Activated CD4-positive, alpha-beta T cell treated with anti-CD3 and anti-CD28 coated beads for 36 hours (primary cell): ENCODE data around the gene CAVIN1. TPM values are rescaled to one million over a fixed set of nuclear protein-coding genes. Genes with fewer than 3 reads are reported as not detected.
A peak's percentile ranks its signal among the peaks of the same experiment; 100 is the strongest.
"Not testable (repeated sequence)": the region's sequence is repeated elsewhere in the genome, so short reads cannot be mapped to it uniquely, and the experiment has no call there.

Source experiments
- ATAC-seq: fragments of 200-7000 bp; cut with Tn5 transposase; one replicate; pipeline ENCODE4 v1.10.0; 2021; ENCODE audit warnings: mild to moderate bottlenecking, moderate library complexity
- CTCF ChIA-PET: fragments of 350-600 bp; sonication (Branson Sonifier 250); formaldehyde crosslinking; loops from one replicate; lab custom pipeline; 2021; ENCODE audit warnings: antibody characterized with exemption; lab: Charles Lee
- POLR2A ChIA-PET: fragments of 350-600 bp; sonication (Branson Sonifier 250); formaldehyde crosslinking; loops from one replicate; lab custom pipeline; 2021; ENCODE audit warnings: antibody characterized with exemption, inconsistent platforms; lab: Charles Lee
- DNase-seq: peaks from one replicate; pipeline ENCODE4 v3.0.0-alpha.2; 2020
- H3K27ac Mint-ChIP-seq: one replicate; pipeline ENCODE4 v1.8.0; 2021; ENCODE audit warnings: mixed read lengths
- H3K27me3 Mint-ChIP-seq: one replicate; pipeline ENCODE4 v1.8.0; 2021; ENCODE audit warnings: mixed read lengths
- H3K36me3 Mint-ChIP-seq: one replicate; pipeline ENCODE4 v1.8.0; 2021; ENCODE audit warnings: low read depth, mixed read lengths
- H3K4me1 Mint-ChIP-seq: one replicate; pipeline ENCODE4 v1.8.0; 2021; ENCODE audit warnings: mixed read lengths
- H3K4me3 Mint-ChIP-seq: one replicate; pipeline ENCODE4 v1.8.0; 2021; ENCODE audit warnings: mild to moderate bottlenecking, moderate library complexity, mixed read lengths
- H3K9me3 Mint-ChIP-seq: one replicate; pipeline ENCODE4 v1.8.0; 2021; ENCODE audit warnings: low read depth, mixed read lengths
- intact Hi-C, 2 experiments: fragments of 100-400 bp; cut with DNase I in 1 of 2; cut with micrococcal nuclease in 1 of 2; formaldehyde crosslinking; loops; one replicate each; pipeline versions ENCODE4 v1.14.2 to v1.15.1; 2022 to 2024; cut with DNase I, micrococcal nuclease
- total RNA-seq, 2 experiments: library from RNA; stranded (reverse); gene quantifications; one replicate each; pipeline ENCODE4 v1.2.3, GENCODE V29; 2021

Gene CAVIN1
- total RNA-seq, 2 experiments from 2014 or later, result 4.2 to 4.4 TPM

DNA sequence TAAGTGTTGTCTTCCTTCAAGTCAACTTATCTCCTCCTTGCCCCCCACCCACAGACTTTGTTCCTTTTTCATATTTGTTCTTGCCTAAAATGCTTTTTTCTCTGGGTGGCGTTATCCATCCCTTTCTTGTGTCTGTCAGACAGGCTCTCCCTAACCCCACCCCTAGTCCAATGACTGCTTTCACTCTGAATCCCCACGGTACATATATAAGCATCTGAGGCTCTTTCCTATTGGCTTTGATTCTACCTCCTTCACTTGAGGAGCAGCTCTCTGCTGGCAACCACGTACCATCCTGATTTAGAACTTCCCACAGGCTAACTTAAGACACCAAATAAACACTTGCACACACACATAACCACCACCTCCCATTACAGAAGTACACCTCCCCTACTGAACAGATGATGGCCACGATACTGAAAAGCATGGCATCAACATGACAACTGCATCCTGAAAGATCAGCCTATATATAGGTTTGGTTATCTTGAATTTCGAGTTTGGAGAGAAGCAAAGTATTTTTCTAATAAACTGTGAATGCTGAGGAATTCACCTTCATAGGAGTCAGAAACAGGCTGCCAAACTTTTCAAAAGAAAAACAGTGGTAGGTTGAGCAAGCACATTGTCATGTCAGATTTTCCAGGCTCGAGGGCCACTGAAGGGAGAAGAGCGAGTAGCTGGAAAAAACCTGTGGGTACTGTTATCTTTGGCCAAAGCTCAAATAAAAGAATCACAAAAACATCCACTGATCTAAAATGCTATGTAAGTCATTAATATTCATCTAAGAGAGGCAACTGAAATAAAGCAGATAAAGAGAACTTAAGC is 59.1 kb downstream of the CAVIN1 start:
- peak; percentile 46 for DNase-seq
- intact Hi-C loops, result loop anchor here (2.0 kb wide), 2 partner anchors 23 to 43 kb away; no protein-coding TSS in a partner anchor
- H3K4me1 Mint-ChIP-seq, result peaks cover 85% of the 10 kb centered on the region
- H3K4me3 Mint-ChIP-seq, result peak overlapping the region; percentile 2
- peaks cover 53% of the 10 kb centered on the region for H3K36me3 Mint-ChIP-seq
- H3K9me3 Mint-ChIP-seq, result peaks cover 2% of the 10 kb centered on the region
- H3K27me3 Mint-ChIP-seq, result no peaks in the 10 kb centered on the region
- ChIA-PET CTCF (interaction anchor here (0.6 to 1.8 kb wide), 2 partner anchors 25 to 74 kb away, joined by 3 to 10 read pairs; partner anchors contain the start of gene STAT3), POLR2A (no interaction called here)
- ATAC-seq, result peak; percentile 62
- peak overlapping the region; percentile 81 for H3K27ac Mint-ChIP-seq

DNA sequence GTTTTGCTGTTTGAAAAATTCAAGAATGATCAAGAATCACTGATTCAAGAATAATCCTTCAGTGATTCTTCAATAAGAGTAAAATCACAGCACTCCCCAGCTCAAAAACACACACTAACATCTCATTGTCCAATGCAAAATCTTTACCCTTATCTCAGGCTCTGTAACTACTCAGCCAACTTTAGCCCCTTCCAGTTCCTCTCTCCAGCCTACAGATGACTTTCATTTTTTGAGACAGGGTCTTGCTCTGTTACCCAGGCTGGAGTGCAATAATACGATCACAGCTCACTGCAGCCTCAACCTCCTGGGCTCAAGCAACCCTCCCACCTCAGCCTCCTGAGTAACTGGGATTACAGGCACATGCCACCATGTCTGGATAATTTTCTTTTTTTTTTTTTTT is 59.8 kb downstream of the CAVIN1 start:
- Mint-ChIP-seq H3K27ac (peak overlapping the region; percentile 61), H3K4me1 (peaks cover 87% of the 10 kb centered on the region), H3K9me3 (peaks cover 2% of the 10 kb centered on the region), H3K36me3 (peaks cover 58% of the 10 kb centered on the region), H3K27me3 (no peaks in the 10 kb centered on the region), H3K4me3 (no peak overlapping the region)
- ATAC-seq (no peak), DNase-seq (no peak)
- intact Hi-C loops, result loop anchor here (2.0 kb wide), 2 partner anchors 22 to 42 kb away; no protein-coding TSS in a partner anchor
- ChIA-PET CTCF (interaction anchor here (1.0 to 1.4 kb wide), 2 partner anchors 26 to 28 kb away, joined by 3 read pairs; no protein-coding TSS in a partner anchor), POLR2A (no interaction called here)

DNA sequence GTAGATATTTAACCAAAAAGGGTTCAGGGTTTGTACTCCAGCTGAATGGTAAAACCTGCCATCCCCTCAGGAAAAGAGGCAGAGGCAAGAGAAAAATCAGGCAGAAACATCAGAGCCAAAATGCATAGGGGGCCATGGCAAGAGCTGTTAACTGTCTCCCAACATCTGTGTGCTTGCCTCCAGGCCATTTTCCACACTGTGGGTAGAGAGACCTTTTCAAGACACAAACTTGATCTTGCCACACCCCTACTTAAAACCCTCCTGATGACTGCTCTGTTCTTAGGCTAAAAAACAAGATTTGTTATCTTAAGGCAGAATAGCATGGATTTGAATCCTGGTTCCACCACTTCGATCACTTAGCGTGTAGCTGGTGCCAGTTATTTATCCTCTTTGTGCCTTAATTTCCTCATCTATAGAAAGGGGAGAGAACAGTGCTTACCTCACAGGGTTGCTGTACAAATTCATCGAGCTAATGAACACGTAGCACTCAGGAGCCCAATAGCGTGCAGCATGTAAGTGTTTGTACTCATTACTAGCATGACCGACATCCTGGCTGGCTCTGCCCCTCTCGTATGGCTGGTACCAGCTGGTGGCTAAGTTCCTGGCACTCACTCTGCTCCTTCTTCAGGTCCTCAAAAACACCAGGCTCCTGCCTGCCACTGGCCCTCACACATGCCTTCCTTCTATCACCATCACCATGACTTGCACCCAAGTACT is 60.7 kb downstream of the CAVIN1 start:
- H3K9me3 Mint-ChIP-seq, result peaks cover 2% of the 10 kb centered on the region
- no peak for DNase-seq
- ChIA-PET CTCF (interaction anchor here (0.6 to 1.6 kb wide), 12 partner anchors 18 to 265 kb away, joined by 3 to 4 read pairs (median 3); no protein-coding TSS in a partner anchor), POLR2A (interaction anchor here (1.0 to 1.8 kb wide), 4 partner anchors 20 to 26 kb away, joined by 3 to 16 read pairs (median 8); partner anchors contain the start of gene STAT3)
- peaks cover 56% of the 10 kb centered on the region for H3K36me3 Mint-ChIP-seq
- H3K4me3 Mint-ChIP-seq, result peak overlapping the region; percentile 42
- intact Hi-C loops, result loop anchor here (1.0 to 2.0 kb wide), 4 partner anchors 20 to 42 kb away; partner anchors contain the start of gene STAT3 (in 2 of the 2)
- peak overlapping the region; percentile 83 for H3K27ac Mint-ChIP-seq
- peaks cover 82% of the 10 kb centered on the region for H3K4me1 Mint-ChIP-seq
- no peak for ATAC-seq
- H3K27me3 Mint-ChIP-seq, result no peaks in the 10 kb centered on the region

DNA sequence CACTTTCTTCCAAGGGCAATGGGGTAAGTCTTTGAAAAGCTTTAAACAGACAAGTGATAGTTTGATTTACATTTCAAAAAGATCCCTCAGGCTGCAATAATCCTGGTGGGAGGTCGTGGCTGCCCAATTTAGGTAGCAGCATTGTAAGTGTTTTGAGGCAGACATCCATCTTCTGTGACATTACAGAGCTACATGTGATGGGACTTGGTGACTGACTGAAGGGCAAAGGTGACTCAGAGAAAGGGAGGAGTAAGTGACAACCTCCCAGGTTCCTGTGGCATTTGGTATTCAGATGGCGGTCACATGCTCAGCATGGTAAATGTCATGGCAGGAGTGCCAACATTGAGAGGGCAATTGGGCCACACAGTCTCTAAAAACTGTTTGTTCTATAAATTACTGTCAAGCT is 61.3 kb downstream of the CAVIN1 start:
- H3K4me3 Mint-ChIP-seq, result peak overlapping the region; percentile 42
- peak; percentile 77 for DNase-seq

DNA sequence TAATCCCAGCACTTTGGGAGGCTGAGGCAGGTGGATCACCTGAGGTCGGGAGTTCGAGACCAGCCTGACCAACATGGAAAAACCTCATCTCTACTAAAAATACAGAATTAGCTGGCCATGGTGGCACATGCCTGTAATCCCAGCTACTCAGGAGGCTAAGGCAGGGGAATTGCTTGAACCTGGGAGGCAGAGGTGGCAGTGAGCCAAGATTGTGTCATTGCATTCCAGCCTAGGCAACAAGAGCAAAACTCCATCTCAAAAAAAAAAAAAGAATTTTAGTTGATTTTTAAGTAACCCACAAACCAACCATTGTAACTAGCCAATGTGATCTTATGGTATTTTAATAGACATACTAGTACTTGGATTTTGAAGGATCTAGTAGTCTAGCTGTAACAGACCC is 62.7 kb downstream of the CAVIN1 start:
- H3K4me3 Mint-ChIP-seq, DNase-seq, H3K9me3 Mint-ChIP-seq, CTCF ChIA-PET, ATAC-seq, intact Hi-C loops, H3K27me3 Mint-ChIP-seq: not testable (repeated sequence)
- H3K27ac Mint-ChIP-seq, result peak overlapping the region; percentile 44
- H3K36me3 Mint-ChIP-seq, result peaks cover 52% of the 10 kb centered on the region
- POLR2A ChIA-PET, result interaction anchor here (0.6 to 0.7 kb wide), 3 partner anchors 26 to 47 kb away, joined by 3 to 8 read pairs (median 3); no protein-coding TSS in a partner anchor
- peaks cover 78% of the 10 kb centered on the region for H3K4me1 Mint-ChIP-seq

More for the DNA sequence above, 61.3 kb downstream of the CAVIN1 start:
- ATAC-seq, result peak; percentile 92
- Mint-ChIP-seq H3K4me1 (peaks cover 82% of the 10 kb centered on the region), H3K36me3 (peaks cover 55% of the 10 kb centered on the region), H3K27ac (peak overlapping the region; percentile 83), H3K9me3 (peaks cover 2% of the 10 kb centered on the region), H3K27me3 (no peaks in the 10 kb centered on the region)
- ChIA-PET POLR2A (interaction anchor here (1.0 to 1.8 kb wide), 4 partner anchors 19 to 27 kb away, joined by 3 to 16 read pairs (median 8); partner anchors contain the start of gene STAT3), CTCF (interaction anchor here (0.6 to 1.6 kb wide), 14 partner anchors 17 to 265 kb away, joined by 3 to 4 read pairs (median 3); no protein-coding TSS in a partner anchor)
- intact Hi-C loops, result loop anchor here (1.0 to 2.0 kb wide), 4 partner anchors 19 to 41 kb away; partner anchors contain the start of gene STAT3 (in 2 of the 2)

DNA sequence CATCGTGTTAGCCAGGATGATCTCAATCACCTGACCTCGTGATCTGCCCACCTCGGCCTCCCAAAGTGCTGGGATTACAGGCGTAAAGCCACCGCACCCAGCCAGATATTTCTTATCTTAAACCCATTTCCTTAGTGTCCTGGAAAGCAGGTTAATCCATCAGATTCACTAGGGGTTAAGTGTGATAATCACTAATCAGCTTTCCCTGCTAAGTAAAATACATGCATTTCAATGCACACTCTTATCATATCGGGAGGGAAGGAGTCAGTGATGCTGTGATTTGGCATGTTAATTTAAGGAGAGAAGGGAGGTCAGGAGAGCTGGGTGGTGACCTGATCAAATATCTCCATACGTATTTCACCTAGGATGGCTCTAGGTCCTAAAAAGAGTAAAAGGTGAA is 63.9 kb downstream of the CAVIN1 start:
- DNase-seq (no peak), ATAC-seq (no peak)
- H3K27ac Mint-ChIP-seq, result no peak overlapping the region
- H3K4me1 Mint-ChIP-seq, result peaks cover 73% of the 10 kb centered on the region
- ChIA-PET CTCF (interaction anchor here (0.7 to 1.7 kb wide), 6 partner anchors 10 to 137 kb away, joined by 3 to 6 read pairs (median 4); no protein-coding TSS in a partner anchor), POLR2A (interaction anchor here (0.9 to 1.7 kb wide), 2 partner anchors 19 to 30 kb away, joined by 3 to 9 read pairs; partner anchors contain the start of gene STAT3)
- intact Hi-C loops, result no loop called here
- H3K36me3 Mint-ChIP-seq, result peaks cover 45% of the 10 kb centered on the region
- no peak overlapping the region for H3K4me3 Mint-ChIP-seq
- H3K27me3 Mint-ChIP-seq, result no peaks in the 10 kb centered on the region
- no peaks in the 10 kb centered on the region for H3K9me3 Mint-ChIP-seq

DNA sequence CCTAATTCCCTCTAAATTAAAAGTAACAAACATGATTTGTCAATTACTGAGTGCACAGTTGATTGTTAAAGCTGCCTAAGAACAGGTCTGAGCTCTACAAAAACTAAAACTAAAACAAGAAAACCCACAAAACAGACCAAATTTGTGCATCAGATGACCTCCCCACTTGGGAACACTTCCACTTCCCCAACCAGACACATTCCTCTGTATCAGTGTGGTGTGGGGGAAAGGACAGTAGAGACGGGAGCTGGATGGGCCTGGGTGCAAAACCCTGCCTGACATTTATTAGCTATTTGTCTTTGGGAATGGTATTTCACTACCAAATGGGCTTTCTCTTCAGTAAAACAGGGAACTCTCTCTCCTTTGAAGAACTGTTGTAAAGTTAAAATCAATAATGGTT is 64.6 kb downstream of the CAVIN1 start:
- no peaks in the 10 kb centered on the region for H3K9me3 Mint-ChIP-seq
- no peak for ATAC-seq
- no peak overlapping the region for H3K4me3 Mint-ChIP-seq
- intact Hi-C loops, result no loop called here
- peaks cover 72% of the 10 kb centered on the region for H3K4me1 Mint-ChIP-seq
- peaks cover 43% of the 10 kb centered on the region for H3K36me3 Mint-ChIP-seq
- CTCF ChIA-PET, result interaction anchor here (0.7 to 1.7 kb wide), 11 partner anchors 9 to 136 kb away, joined by 3 to 6 read pairs (median 4); no protein-coding TSS in a partner anchor
- H3K27ac Mint-ChIP-seq, result peak overlapping the region; percentile 51
- DNase-seq, result no peak
- POLR2A ChIA-PET, result interaction anchor here (0.9 to 1.7 kb wide), 2 partner anchors 18 to 30 kb away, joined by 3 to 9 read pairs; partner anchors contain the start of gene STAT3
- no peaks in the 10 kb centered on the region for H3K27me3 Mint-ChIP-seq

DNA sequence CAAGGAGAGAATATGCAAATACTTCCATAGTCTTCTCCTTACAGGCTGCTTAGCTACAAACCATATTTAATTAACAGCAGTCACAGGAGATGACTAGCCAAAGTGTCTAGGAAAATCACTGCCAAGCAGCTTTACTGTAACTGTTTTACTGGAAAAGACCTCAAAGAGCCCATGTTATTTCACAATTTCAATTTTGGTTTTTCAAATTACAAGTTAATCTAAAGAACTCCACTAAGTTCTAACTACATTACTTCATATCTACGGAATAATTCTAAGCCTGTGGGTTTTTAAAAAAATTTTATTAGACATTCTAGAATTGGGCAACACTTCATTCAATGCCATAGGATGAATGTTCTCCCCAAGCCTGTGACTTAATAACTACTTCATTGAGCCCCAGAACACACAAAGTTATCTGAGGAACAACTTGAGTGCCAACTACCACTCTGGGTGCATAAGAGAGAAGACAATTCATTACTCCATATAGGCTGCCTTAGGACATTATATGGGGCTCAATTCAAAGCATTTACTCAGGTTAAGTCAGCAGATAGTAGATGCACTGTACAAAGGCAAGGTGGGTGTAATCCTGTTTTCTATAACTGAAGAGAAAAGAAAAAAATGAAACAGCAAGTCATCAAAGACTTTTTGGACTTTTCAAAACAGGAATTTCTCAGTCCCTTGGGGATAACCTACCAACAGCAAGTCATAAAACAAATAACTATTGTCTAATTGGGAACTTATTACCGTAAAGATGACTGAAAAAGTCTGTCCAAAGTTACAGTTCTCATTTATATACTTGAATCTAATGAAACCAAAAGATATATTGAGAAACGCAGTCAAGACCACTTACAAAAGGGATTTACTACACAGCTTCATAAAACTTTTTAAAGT is 67.9 kb downstream of the CAVIN1 start:
- peak overlapping the region; percentile 80 for H3K27ac Mint-ChIP-seq
- no peak for DNase-seq
- H3K9me3 Mint-ChIP-seq, result no peaks in the 10 kb centered on the region
- H3K36me3 Mint-ChIP-seq, result peaks cover 28% of the 10 kb centered on the region
- no peaks in the 10 kb centered on the region for H3K27me3 Mint-ChIP-seq
- ATAC-seq, result peak; percentile 30
- no peak overlapping the region for H3K4me3 Mint-ChIP-seq
- ChIA-PET POLR2A (interaction anchor here (0.7 kb wide), 1 partner anchor 137 kb away, joined by 3 read pairs; no protein-coding TSS in a partner anchor), CTCF (interaction anchor here (0.6 to 1.0 kb wide), 3 partner anchors 9 to 24 kb away, joined by 3 to 4 read pairs (median 3); no protein-coding TSS in a partner anchor)
- peaks cover 51% of the 10 kb centered on the region for H3K4me1 Mint-ChIP-seq
- intact Hi-C loops, result no loop called here
